ENCODE results near the gene NHERF2. TPM values are rescaled to one million over a fixed set of nuclear protein-coding genes. Genes with fewer than 3 reads are reported as not detected.

Gene NHERF2
- total and polyA plus RNA-seq, 7 experiments from 2014 or later: 0.33 to 3.8 (median 3.5) TPM

Other genes with a start within 250 kb of the NHERF2 start
Only the 30 nearest of the 31 such genes appear.
- 10 to 100 TPM; 39.3 to 60.2 (median 48.6) TPM for gene NUBP2, start 243.9 kb upstream of the NHERF2 start, total RNA-seq
- 10 to 100 TPM; 96.7 to 98.9 TPM for gene NUBP2, start 243.9 kb upstream of the NHERF2 start, polyA plus RNA-seq
- 1 to 10 TPM in 3 of 5 experiments, under 1 TPM in 2; 0.19 to 1.5 (median 1.1) TPM for gene IGFALS, start 233.2 kb upstream of the NHERF2 start, total RNA-seq
- gene IGFALS, start 233.2 kb upstream of the NHERF2 start, polyA plus RNA-seq: under 1 TPM in 1 of 2 donors, not detected in 1; 0.40 TPM
- gene HAGH, start 200.1 kb upstream of the NHERF2 start, total RNA-seq: 10 to 100 TPM; 46.2 to 72.9 (median 48.9) TPM
- gene HAGH, start 200.1 kb upstream of the NHERF2 start, polyA plus RNA-seq: 10 to 100 TPM; 39.4 to 62.4 TPM
- gene FAHD1, start 199.7 kb upstream of the NHERF2 start, total RNA-seq: 10 to 100 TPM in 1 of 5 experiments, 1 to 10 TPM in 4; 7.8 to 12.9 (median 9.7) TPM
- 10 to 100 TPM; 27.5 to 28.6 TPM for gene FAHD1, start 199.7 kb upstream of the NHERF2 start, polyA plus RNA-seq
- not detected for gene MEIOB, start 154.7 kb upstream of the NHERF2 start, total RNA-seq
- gene MEIOB, start 154.7 kb upstream of the NHERF2 start, polyA plus RNA-seq: not detected
- not detected for gene HS3ST6, start 108.5 kb upstream of the NHERF2 start, total RNA-seq
- gene HS3ST6, start 108.5 kb upstream of the NHERF2 start, polyA plus RNA-seq: not detected
- gene MSRB1, start 83.7 kb upstream of the NHERF2 start, total RNA-seq: 10 to 100 TPM in 2 of 5 experiments, 1 to 10 TPM in 3; 5.5 to 27.0 (median 8.2) TPM
- gene MSRB1, start 83.7 kb upstream of the NHERF2 start, polyA plus RNA-seq: 10 to 100 TPM; 15.6 to 15.8 TPM
- gene RPL3L, start 72.2 kb upstream of the NHERF2 start, total RNA-seq: not detected
- gene RPL3L, start 72.2 kb upstream of the NHERF2 start, polyA plus RNA-seq: not detected
- 100 to 1,000 TPM in 1 of 5 experiments, 10 to 100 TPM in 4; 40.0 to 114 (median 71.1) TPM for gene NDUFB10, start 67.4 kb upstream of the NHERF2 start, total RNA-seq
- gene NDUFB10, start 67.4 kb upstream of the NHERF2 start, polyA plus RNA-seq: 100 to 1,000 TPM; 166 to 180 TPM
- gene RPS2, start 62.1 kb upstream of the NHERF2 start, total RNA-seq: 1,000 to 10,000 TPM; 2,562 to 3,376 (median 2,918) TPM
- gene RPS2, start 62.1 kb upstream of the NHERF2 start, polyA plus RNA-seq: 1,000 to 10,000 TPM; 7,065 to 7,254 TPM
- gene RNF151, start 60.0 kb upstream of the NHERF2 start, total RNA-seq: under 1 TPM in 1 of 5 experiments, not detected in 4; 0.51 TPM
- gene RNF151, start 60.0 kb upstream of the NHERF2 start, polyA plus RNA-seq: not detected
- 10 to 100 TPM; 17.2 to 45.2 (median 27.6) TPM for gene TBL3, start 54.8 kb upstream of the NHERF2 start, total RNA-seq
- 10 to 100 TPM; 59.4 to 89.8 TPM for gene TBL3, start 54.8 kb upstream of the NHERF2 start, polyA plus RNA-seq
- 1 to 10 TPM in 1 of 5 experiments, under 1 TPM in 4; 0.24 to 1.3 (median 0.79) TPM for gene NOXO1, start 45.4 kb upstream of the NHERF2 start, total RNA-seq
- gene NOXO1, start 45.4 kb upstream of the NHERF2 start, polyA plus RNA-seq: under 1 TPM; 0.17 to 0.29 TPM
- gene GFER, start 42.7 kb upstream of the NHERF2 start, total RNA-seq: 10 to 100 TPM; 14.0 to 28.2 (median 18.1) TPM
- gene GFER, start 42.7 kb upstream of the NHERF2 start, polyA plus RNA-seq: 10 to 100 TPM; 19.6 to 30.8 TPM
- 1 to 10 TPM in 2 of 5 experiments, under 1 TPM in 3; 0.49 to 8.8 (median 0.80) TPM for gene SYNGR3, start 36.9 kb upstream of the NHERF2 start, total RNA-seq
- 1 to 10 TPM in 1 of 2 donors, under 1 TPM in 1; 0.92 to 1.6 TPM for gene SYNGR3, start 36.9 kb upstream of the NHERF2 start, polyA plus RNA-seq
- 10 to 100 TPM; 44.3 to 63.2 (median 49.8) TPM for gene ZNF598, start 17.1 kb upstream of the NHERF2 start, total RNA-seq
- gene ZNF598, start 17.1 kb upstream of the NHERF2 start, polyA plus RNA-seq: 1 to 10 TPM; 1.9 to 9.4 TPM
- gene NPW, start 7.1 kb upstream of the NHERF2 start, total RNA-seq: 1 to 10 TPM in 1 of 5 experiments, under 1 TPM in 1, not detected in 3; 0.53 to 1.7 TPM
- not detected for gene NPW, start 7.1 kb upstream of the NHERF2 start, polyA plus RNA-seq
- 10 to 100 TPM in 1 of 5 experiments, 1 to 10 TPM in 4; 4.4 to 27.0 (median 7.5) TPM for gene NTHL1, start 20.9 kb downstream of the NHERF2 start, total RNA-seq
- 10 to 100 TPM; 16.3 to 17.5 TPM for gene NTHL1, start 20.9 kb downstream of the NHERF2 start, polyA plus RNA-seq
- 100 to 1,000 TPM; 126 to 155 (median 147) TPM for gene TSC2, start 21.1 kb downstream of the NHERF2 start, total RNA-seq
- gene TSC2, start 21.1 kb downstream of the NHERF2 start, polyA plus RNA-seq: 10 to 100 TPM; 27.5 to 53.6 TPM
- 100 to 1,000 TPM in 2 of 5 experiments, 10 to 100 TPM in 3; 82.8 to 153 (median 98.3) TPM for gene PKD1, start 109.0 kb downstream of the NHERF2 start, total RNA-seq
- gene PKD1, start 109.0 kb downstream of the NHERF2 start, polyA plus RNA-seq: 1 to 10 TPM; 4.9 to 9.8 TPM
- under 1 TPM in 1 of 5 experiments, not detected in 4; 0.86 TPM for gene RAB26, start 121.7 kb downstream of the NHERF2 start, total RNA-seq
- under 1 TPM; 0.29 to 0.66 TPM for gene RAB26, start 121.7 kb downstream of the NHERF2 start, polyA plus RNA-seq
- gene TRAF7, start 128.9 kb downstream of the NHERF2 start, total RNA-seq: 10 to 100 TPM; 30.0 to 58.3 (median 36.7) TPM
- 1 to 10 TPM; 4.8 to 6.8 TPM for gene TRAF7, start 128.9 kb downstream of the NHERF2 start, polyA plus RNA-seq
- gene CASKIN1, start 169.7 kb downstream of the NHERF2 start, total RNA-seq: under 1 TPM in 1 of 5 experiments, not detected in 4; 0.19 TPM
- not detected for gene CASKIN1, start 169.7 kb downstream of the NHERF2 start, polyA plus RNA-seq
- gene MLST8, start 178.6 kb downstream of the NHERF2 start, total RNA-seq: 10 to 100 TPM; 25.1 to 41.2 (median 35.5) TPM
- gene MLST8, start 178.6 kb downstream of the NHERF2 start, polyA plus RNA-seq: 10 to 100 TPM; 20.7 to 36.4 TPM
- 10 to 100 TPM in 4 of 5 experiments, 1 to 10 TPM in 1; 5.7 to 44.3 (median 16.0) TPM for gene BRICD5, start 184.0 kb downstream of the NHERF2 start, total RNA-seq
- under 1 TPM in 1 of 2 donors, not detected in 1; 0.22 TPM for gene BRICD5, start 184.0 kb downstream of the NHERF2 start, polyA plus RNA-seq
- gene PGP, start 187.9 kb downstream of the NHERF2 start, total RNA-seq: 10 to 100 TPM in 3 of 5 experiments, 1 to 10 TPM in 2; 7.7 to 26.5 (median 20.4) TPM
- 10 to 100 TPM in 1 of 2 donors, 1 to 10 TPM in 1; 6.0 to 12.9 TPM for gene PGP, start 187.9 kb downstream of the NHERF2 start, polyA plus RNA-seq
- gene E4F1, start 196.7 kb downstream of the NHERF2 start, total RNA-seq: 10 to 100 TPM; 31.3 to 45.6 (median 36.8) TPM
- gene E4F1, start 196.7 kb downstream of the NHERF2 start, polyA plus RNA-seq: 10 to 100 TPM; 12.6 to 25.6 TPM
- gene DNASE1L2, start 209.5 kb downstream of the NHERF2 start, total RNA-seq: 1 to 10 TPM in 3 of 5 experiments, under 1 TPM in 2; 0.34 to 3.8 (median 2.2) TPM
- gene DNASE1L2, start 209.5 kb downstream of the NHERF2 start, polyA plus RNA-seq: not detected
- gene ECI1, start 224.7 kb downstream of the NHERF2 start, total RNA-seq: 10 to 100 TPM; 19.9 to 29.3 (median 26.8) TPM
- gene ECI1, start 224.7 kb downstream of the NHERF2 start, polyA plus RNA-seq: 10 to 100 TPM; 39.9 to 44.2 TPM
- 100 to 1,000 TPM; 136 to 250 (median 220) TPM for gene RNPS1, start 241.2 kb downstream of the NHERF2 start, total RNA-seq
- 100 to 1,000 TPM; 199 to 293 TPM for gene RNPS1, start 241.2 kb downstream of the NHERF2 start, polyA plus RNA-seq